ENCODE data around the gene CYP1B1.

Gene CYP1B1

GRCh38 chr2:38097258-38097987 lies 21.5 kb upstream of the CYP1B1 start:
- no peaks in the 10 kb centered on the region for H3K79me2 ChIP-seq (ENCODE audit: low read length)
- no peak for DNase-seq
- no peak overlapping the region for H3K9ac ChIP-seq (ENCODE audit: low read length)
- no peaks in the 10 kb centered on the region for H4K20me1 ChIP-seq (ENCODE audit: insufficient read depth, low read length)
- H3K36me3 ChIP-seq (replicated peaks; ENCODE audit: insufficient read depth, low read length) = no peaks in the 10 kb centered on the region
- no peak for TF ChIP-seq CTCF (IDR thresholded peaks at IDR 0.05; ENCODE audit: low read length)
- TF ChIP-seq EZH2phosphoT487 (IDR thresholded peaks at IDR 0.05; ENCODE audit: low read length) = no peak
- no peak for TF ChIP-seq EZH2 (optimal IDR thresholded peaks at IDR 0.05; ENCODE audit: low read depth, low read length)
- no peak overlapping the region for H3K27ac ChIP-seq (ENCODE audit: low read length)
- H3K27me3 ChIP-seq (replicated peaks; ENCODE audit: insufficient read depth, low read length) = no peaks in the 10 kb centered on the region
- no peak overlapping the region for H3K4me2 ChIP-seq (ENCODE audit: low read depth, low read length)
- H3K9me3 ChIP-seq (replicated peaks; ENCODE audit: insufficient read depth, low read length) = no peaks in the 10 kb centered on the region
- H3K4me3 ChIP-seq (ENCODE audit: low read length) = no peak overlapping the region
- H2AFZ ChIP-seq (ENCODE audit: low read length) = no peak overlapping the region
- H3K4me1 ChIP-seq (ENCODE audit: low read length) = no peaks in the 10 kb centered on the region
- no peaks in the 10 kb centered on the region for H3K9me2 ChIP-seq (replicated peaks; ENCODE audit: insufficient read depth, low read length)
- H3F3A ChIP-seq (ENCODE audit: insufficient read depth, low read length) = no peaks in the 10 kb centered on the region

- no peaks in the 10 kb centered on the region for H3K79me2 ChIP-seq (ENCODE audit: low read length)
- no peaks in the 10 kb centered on the region for H3K9me2 ChIP-seq (replicated peaks; ENCODE audit: insufficient read depth, low read length)
- H3K27ac ChIP-seq (ENCODE audit: low read length) = no peak overlapping the region
- H3K9me3 ChIP-seq (replicated peaks; ENCODE audit: insufficient read depth, low read length) = no peaks in the 10 kb centered on the region
- no peaks in the 10 kb centered on the region for H4K20me1 ChIP-seq (ENCODE audit: insufficient read depth, low read length)
- H3K9ac ChIP-seq (ENCODE audit: low read length) = no peak overlapping the region
- H2AFZ ChIP-seq (ENCODE audit: low read length) = no peak overlapping the region
- H3K36me3 ChIP-seq (replicated peaks; ENCODE audit: insufficient read depth, low read length) = no peaks in the 10 kb centered on the region
- H3K27me3 ChIP-seq (replicated peaks; ENCODE audit: insufficient read depth, low read length) = no peaks in the 10 kb centered on the region
- no peak for DNase-seq
- no peak overlapping the region for H3K4me2 ChIP-seq (ENCODE audit: low read depth, low read length)
- H3F3A ChIP-seq (ENCODE audit: insufficient read depth, low read length) = no peaks in the 10 kb centered on the region
- TF ChIP-seq EZH2phosphoT487 (IDR thresholded peaks at IDR 0.05; ENCODE audit: low read length) = no peak
- no peak for TF ChIP-seq CTCF (IDR thresholded peaks at IDR 0.05; ENCODE audit: low read length)
- TF ChIP-seq EZH2 (optimal IDR thresholded peaks at IDR 0.05; ENCODE audit: low read depth, low read length) = no peak
- H3K4me3 ChIP-seq (ENCODE audit: low read length) = no peak overlapping the region
- H3K4me1 ChIP-seq (ENCODE audit: low read length) = no peaks in the 10 kb centered on the region
These were observed 20.3 kb upstream of the CYP1B1 start for GRCh38 chr2:38095996-38096861.

- Histone ChIP-seq H4K20me1 (ENCODE audit: insufficient read depth, low read length) (no peaks in the 10 kb centered on the region), H3K4me3 (ENCODE audit: low read length) (no peak overlapping the region), H3K4me2 (ENCODE audit: low read depth, low read length) (no peak overlapping the region), H3K27ac (ENCODE audit: low read length) (no peak overlapping the region), H3K9me2 (replicated peaks; ENCODE audit: insufficient read depth, low read length) (no peaks in the 10 kb centered on the region), H3K4me1 (ENCODE audit: low read length) (no peaks in the 10 kb centered on the region), H3K36me3 (replicated peaks; ENCODE audit: insufficient read depth, low read length) (no peaks in the 10 kb centered on the region), H3K79me2 (ENCODE audit: low read length) (no peaks in the 10 kb centered on the region), H3F3A (ENCODE audit: insufficient read depth, low read length) (no peaks in the 10 kb centered on the region), H3K9me3 (replicated peaks; ENCODE audit: insufficient read depth, low read length) (no peaks in the 10 kb centered on the region), H3K27me3 (replicated peaks; ENCODE audit: insufficient read depth, low read length) (no peaks in the 10 kb centered on the region), H2AFZ (ENCODE audit: low read length) (no peak overlapping the region), H3K9ac (ENCODE audit: low read length) (no peak overlapping the region)
- no peak for DNase-seq
- TF ChIP-seq EZH2 (optimal IDR thresholded peaks at IDR 0.05; ENCODE audit: low read depth, low read length) = no peak
- no peak for TF ChIP-seq EZH2phosphoT487 (IDR thresholded peaks at IDR 0.05; ENCODE audit: low read length)
- TF ChIP-seq CTCF (IDR thresholded peaks at IDR 0.05; ENCODE audit: low read length) = no peak
These were observed 19.4 kb upstream of the CYP1B1 start for GRCh38 chr2:38095079-38095995.
